NCI-H1694 (cell line): ENCODE results near the gene CMTM8.
A peak's percentile ranks its signal among the peaks of the same experiment; 100 is the strongest.

Source experiments
- DNase-seq: peaks from one replicate; lab custom pipeline; 2025; lab: John Stamatoyannopoulos, UW

CMTM8 gene

DNA sequence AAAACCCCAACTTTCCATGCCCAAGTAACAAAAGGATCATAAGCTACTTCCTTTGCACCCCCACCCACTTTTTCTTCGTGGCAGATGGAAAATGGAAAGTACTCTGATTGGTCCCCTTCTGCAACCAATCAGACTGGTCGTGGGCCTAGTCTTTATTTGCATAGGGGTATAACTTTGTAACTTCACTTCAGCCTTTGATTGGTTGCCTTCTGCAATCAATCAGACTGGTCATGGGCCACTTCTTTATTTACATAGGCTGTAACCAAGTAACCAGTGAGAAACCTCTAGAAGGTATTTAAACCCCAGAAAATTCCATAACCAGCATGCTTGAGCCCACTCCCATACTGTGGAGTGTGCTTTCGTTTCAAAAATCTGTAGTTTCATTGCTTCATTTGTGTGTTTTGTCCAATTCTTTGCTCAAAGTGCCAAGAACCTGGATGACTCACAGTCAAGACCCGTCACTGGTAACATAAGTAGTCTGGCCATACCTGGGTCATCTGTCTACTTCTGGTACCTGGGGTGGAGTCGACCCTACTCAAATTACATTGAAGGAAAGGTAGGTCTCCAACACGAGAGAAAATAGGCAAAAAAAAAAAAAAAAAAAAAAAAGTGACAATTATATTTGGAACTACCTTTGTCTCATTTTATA lies 41.9 kb downstream of the CMTM8 start:
- no peak for DNase-seq

DNA sequence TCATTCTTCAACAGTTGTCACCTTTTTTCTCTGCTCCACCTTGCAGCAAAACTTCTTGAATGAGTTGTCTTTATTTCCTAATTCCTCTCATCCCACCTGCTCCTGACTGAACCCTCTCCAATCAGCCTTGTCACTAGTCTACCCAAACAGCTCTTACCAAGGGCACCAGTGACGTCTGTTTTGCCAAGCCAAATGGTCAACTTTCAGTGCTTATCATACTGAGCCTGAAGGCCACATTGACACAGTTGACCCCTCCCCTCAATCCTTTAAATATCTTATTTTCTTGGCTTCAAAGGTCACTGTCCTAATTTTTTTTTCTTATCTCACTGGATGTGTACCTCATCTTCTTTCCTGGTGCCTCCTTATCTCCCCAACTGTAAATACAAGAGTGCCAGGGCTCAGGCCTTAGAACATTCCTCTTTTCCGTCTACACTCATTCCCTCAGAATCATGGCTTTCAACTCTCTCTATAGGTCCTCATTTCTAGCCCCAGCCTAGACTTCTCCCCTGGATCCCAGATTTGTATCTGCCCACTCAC lies 43.2 kb downstream of the CMTM8 start:
- no peak for DNase-seq

DNA sequence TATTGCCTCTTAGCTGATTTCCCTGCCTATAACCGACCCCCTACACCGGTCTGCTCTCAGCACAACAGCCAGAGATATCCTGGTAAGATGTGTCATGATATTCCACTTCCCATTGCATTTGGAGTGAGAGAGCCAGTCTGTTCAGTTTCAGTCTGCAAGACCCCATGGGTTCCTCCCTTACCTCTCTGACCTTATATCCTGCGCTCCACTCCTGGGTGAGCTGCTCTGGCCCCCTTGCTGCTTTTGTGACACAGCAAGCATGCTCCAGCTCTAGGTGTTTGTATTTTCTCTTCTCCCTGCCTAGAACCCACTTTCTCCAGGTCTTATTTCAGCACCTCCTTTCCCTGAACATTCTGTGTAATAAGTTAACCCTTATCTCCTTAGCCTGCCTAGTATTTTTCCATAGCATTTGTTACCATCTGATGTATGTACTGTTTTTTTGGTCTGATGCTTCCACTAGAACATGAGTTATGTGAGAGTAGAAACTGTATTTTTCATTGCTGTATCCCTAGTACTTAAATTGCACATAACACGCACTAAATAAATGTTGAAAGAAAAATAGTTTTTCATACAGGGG lies 44.2 kb downstream of the CMTM8 start:
- no peak for DNase-seq

DNA sequence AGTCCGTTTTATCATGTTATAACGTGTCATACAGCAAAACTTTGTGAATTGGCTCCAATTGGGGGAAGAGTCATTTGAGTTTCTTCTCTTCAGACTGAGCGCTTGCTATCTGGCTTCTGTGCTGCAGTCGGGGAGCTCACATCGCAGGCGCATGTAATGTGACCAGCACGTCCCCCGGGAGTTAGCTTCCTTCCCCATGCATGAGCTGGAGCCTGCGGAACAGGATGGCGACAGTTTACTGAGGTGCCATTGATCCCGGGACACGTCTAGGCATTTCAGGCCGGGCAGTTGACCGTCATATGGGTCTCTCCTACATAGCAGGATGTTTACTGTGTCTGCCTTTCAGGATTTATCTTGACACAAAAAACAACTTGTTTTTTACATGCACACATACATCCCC lies 44.8 kb downstream of the CMTM8 start:
- no peak for DNase-seq

DNA sequence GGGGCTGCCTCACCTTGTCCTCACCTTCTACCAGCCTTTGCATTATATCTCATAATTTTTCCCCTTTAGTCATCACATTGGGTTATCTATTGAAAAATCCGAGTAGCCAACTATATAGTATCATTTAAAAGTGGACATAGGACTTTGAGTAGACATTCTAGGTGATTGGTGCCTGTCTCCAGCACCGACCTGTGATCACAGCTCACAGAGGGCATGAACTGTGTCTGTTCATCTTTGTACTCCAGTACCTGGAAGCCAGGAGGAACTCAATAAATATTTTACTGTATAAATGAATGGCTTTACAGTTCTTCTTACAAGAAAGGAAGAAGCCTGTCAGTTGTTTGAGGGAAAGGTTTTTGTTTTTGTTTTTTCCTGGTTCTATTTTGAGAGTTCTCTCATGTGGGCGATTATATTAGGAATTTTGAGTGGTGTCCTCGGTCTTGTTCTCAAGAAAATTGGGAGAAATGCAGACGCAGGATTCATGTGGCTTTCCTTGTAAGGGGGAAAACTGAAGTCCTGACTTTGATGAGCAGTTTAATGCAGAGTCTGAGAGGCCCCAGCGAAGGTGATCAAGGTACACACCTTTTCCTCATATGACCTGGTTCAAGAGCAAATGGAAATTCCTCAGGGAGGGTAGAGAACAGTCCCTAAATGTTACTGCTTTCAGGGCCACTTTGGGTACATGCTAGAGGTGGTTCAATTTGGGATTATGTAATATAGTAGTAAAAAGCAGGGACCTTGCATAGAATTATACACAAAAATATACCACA lies 46.1 kb downstream of the CMTM8 start:
- DNase-seq: no peak

DNA sequence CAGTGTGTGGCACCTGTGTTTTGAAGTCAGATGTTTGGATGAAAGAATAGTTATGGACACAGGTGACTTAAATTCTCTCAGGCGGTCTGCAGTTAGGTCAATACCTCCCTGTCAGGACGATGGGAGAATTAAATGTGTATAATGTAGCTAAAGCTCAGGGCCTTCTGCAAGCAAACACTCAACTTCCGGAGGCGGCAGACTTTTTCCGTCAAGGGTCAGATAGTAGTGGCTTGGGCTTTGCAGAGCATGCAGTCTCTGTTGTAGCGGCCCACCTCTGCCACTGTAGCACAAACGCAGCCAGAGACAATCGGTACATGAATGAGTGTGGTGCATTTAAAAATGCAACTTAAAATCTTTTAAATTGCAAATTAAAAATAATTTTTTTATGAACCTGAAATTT lies 47.4 kb downstream of the CMTM8 start:
- no peak for DNase-seq

DNA sequence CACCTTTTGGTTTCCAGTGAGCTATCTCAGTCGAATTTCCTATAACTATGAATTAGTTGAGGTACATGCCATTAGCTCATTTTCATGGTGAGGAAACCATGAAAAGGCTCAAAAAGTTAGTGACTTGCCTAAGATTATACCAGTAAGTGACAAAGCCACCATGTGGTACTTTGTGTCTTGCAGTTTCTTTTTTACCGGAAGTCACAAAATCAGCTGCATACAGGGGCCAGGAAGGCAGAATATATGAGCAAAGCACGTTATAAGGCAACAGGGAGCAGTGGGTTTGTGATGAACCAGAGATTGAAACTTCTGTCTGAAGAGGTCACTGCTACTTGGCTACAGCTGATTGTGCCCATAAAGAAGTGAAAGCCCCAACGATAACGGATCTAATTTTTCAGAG lies 50.3 kb downstream of the CMTM8 start:
- DNase-seq: no peak

DNA sequence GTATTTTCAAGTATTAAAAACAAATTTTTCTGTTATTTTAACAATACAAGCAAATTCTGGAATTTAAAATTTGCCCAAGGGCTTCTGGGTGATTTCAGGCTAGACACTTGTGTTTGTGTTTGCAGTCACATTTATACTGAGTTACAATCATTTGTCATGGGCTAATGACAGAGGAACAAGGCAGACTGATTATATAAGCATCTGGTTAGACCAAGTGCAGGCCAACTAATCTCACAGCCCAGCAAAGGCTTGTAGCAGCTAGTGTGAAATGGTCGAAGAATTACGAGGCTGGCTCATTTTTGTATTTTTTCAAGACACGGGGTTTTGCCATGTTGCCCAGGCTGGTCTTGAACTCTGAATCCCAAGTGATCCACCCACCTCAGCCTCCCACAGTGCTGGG lies 52.1 kb downstream of the CMTM8 start:
- no peak for DNase-seq

DNA sequence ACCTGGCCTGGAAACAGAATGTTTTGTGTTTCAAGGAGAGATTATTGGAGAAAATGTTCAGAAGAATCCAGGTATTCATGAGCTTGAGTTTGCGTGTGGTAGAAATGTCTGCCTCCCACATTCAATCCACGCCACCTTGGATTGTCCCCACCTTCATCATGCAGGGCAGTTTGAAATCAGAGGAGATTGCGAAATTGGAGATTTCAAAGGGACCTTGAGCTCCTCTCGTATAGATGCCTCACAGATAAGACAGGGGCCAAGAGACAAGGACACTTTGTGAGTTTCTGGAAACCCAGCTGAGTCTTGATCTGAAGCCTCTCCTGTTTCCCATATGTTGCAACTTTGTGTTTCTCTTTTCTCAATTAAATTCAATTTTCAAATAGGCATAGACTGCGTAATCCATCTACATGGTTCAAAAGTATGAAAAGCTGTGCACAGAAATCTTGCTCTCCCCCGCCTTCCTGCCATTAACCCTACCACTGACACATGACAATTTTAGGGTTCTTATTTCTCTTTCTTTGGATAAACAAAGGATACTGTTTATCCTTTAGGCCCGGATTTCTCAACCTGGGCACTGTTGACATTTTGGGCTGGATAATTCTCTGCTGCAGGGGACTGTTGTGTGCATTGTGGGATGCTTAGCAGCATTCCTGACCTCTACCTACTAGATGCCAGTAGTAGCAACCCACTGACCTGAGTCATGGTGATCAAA lies 53.8 kb downstream of the CMTM8 start:
- DNase-seq: no peak

DNA sequence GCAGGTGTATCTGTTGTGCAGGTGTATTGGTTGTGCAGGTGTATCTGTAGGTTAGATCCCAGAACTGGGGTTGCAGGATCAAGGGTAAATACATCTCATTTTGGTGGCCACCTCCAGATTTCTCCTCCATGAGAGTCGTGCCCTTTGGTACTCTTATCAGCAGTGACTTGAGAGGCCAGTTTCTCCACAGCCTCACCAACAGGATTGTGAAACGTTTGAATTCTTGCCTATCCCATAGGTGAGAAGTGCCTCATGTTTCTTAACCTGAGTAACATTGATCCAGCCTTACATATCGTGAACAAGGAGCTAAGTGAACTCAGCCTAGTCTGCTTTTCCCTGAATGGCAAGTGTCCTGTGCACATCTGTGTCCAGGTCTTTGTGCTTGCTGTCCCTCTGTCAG lies 55.4 kb downstream of the CMTM8 start:
- no peak for DNase-seq

DNA sequence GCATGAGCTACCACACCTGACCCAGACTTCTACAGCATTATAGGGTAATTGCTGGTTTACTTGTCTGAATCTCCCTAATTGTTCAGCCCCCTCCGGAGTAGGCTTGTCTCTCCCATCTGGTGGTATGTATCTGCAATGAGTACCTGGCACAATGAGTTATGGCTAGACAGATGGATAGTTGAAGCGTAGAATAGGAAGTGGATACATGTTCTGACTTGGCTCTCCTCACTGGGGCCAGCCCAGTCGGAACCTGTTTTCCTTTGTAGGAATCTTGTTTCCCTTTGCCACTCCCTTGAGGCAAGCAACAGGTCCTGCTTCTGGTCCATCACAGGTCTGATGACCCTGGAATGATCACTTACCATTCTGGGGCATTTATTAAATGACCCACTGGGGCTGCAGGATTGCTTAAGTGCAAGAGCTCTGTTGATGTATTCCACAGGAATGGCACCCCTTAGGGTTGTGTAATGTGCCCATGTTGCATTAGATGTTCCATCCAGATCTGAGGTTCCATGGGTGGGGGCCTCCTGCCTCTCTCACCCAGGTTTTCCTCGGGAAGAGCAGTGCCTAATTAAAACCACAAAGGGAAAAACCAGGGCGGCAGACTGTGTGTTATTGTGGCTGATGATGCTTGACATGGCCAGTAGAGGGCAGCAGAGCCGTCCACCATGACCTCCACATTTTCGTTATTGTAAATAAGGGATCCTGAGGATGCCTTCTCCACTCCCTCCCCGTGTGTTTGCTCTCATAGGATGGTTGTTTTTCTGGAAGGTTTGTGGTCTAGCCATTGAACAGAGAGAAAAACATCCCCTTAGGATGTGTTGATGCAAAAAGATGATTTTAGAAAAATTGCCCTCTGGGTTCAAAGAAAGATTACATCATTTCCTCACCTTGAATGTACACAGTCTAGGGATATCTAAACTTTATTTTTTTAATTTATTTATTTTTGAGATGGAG lies 58.0 kb downstream of the CMTM8 start:
- DNase-seq: peak; percentile 39

DNA sequence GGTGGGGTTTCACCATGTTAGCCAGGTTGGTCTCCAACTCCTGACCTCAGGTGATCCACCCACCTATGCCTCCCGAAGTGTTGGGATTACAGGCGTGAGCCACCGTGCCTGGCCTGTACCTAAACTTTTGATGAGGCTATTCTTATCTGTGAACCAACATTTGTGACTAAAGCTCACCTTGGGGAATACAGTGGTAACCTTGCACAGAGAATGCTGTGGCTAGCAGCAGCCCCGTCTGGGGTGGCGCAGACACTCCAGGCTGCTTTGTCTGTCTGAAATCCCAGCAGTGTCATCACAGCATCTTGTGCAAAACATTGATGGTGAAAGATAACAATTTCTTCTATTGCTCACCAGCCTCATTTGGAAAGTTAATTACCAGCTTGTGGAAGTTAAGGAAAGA lies 58.9 kb downstream of the CMTM8 start:
- DNase-seq: no peak

DNA sequence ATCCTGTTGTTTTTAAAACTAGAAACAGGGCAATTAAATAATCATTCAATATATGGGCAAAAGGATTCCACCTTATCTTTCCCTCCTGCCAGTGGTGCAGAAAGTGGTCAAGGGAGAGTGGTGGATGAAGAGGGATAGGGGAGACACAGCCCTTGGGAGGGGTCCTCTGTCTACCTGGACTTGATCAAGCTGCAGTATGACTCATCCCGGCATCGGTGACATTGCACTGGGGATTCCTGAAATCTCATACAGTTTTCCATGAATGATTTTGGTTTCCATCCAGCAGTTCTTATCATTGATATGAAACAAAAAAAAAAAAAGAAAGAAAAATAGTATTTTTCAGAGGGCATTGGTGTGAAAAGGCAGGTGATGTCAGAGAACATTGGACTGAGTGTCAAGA lies 62.9 kb downstream of the CMTM8 start:
- DNase-seq: no peak

DNA sequence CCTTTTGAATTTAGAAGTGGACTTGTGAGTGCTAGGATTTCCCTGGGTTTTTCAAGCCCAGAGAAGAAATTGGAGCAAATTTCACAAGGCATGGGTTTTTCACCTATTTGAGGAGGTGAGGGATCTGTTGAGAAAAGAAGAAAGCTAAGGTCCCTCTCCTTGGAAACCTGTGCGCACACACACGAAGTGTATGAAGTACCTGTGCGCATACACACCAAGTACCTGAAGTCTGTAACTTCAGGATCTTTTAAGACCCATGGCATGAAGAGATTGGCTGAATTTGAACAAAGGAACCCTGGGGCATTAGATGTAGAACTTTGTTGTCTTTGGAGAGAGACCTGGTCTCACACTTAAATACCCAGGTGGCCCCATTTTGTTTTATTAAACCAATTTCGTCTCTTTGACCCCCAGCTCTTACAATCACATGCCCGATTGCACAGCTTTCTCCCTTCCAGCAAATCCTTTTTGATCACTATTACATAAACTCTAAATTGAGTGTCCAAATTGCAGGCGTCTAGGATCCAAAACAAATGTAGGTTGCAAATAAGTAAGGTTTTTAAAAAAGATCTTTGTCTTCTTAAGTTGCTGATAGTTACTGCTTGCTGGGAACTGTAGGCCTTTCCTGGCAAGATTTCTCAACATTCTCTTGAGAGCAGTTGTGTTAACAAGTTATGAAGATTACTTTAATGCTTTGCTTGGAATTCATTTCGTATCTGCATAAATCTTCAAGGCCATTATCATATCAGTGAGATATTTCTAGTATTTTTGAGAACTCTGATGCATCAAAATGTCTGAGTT lies 64.3 kb downstream of the CMTM8 start:
- DNase-seq: no peak

DNA sequence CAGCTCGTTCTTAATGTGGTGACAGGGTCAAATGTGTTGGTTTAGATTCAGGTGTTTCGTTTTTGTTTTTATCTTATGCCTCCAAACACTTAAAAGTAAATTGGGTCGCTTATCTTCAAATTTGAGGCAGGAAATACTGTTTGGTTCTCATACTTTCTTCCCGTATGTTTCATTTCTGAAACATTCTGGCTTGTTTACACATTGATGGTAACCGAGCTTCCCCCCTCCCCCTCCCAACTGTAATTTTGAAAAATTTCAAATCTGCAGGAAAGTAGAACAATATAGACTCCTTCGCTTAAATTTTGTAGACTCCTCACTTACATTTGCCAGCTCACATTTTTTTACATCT lies 64.9 kb downstream of the CMTM8 start:
- no peak for DNase-seq

DNA sequence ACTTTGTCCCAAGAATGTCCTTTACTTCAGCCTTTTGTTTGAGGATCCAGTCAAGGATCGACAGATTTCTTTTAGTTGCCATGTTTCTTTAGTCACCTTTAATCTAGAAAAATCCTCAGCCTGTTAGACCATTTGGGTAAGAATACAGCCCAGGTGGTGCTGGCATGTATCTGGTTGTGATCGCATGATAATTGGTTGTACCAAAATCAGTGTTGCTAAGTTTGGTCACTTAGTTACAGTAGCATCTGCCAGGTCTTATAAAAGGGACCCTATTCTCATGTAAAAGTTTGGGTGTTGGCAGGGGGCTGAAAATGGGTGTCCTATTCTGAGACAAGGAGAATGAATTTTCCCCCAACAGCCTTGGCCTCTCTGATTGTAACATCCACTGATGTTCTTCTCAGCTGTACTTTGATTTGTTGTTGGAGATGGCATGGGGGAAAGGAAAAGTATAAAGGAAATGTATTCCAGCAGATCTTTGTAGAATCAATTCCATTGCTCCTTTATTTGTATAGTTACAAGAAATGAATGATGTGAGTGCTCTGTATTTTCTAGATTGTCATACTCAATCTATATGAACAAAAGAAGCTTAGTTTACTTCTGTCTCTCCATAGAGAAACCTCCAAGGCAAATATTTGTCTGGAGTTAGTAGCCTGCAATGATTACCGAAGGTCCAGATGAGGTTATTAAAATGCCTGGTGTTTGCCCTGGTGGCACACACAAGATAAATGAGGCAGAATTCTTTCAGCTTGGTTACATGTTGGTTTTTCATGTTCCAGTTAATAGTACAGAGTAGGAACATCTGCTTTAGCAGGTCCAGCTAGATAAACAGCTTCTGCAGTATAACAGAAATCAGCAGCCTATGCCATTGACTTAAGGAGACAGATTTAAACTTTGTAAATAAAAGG lies 65.7 kb downstream of the CMTM8 start:
- no peak for DNase-seq

DNA sequence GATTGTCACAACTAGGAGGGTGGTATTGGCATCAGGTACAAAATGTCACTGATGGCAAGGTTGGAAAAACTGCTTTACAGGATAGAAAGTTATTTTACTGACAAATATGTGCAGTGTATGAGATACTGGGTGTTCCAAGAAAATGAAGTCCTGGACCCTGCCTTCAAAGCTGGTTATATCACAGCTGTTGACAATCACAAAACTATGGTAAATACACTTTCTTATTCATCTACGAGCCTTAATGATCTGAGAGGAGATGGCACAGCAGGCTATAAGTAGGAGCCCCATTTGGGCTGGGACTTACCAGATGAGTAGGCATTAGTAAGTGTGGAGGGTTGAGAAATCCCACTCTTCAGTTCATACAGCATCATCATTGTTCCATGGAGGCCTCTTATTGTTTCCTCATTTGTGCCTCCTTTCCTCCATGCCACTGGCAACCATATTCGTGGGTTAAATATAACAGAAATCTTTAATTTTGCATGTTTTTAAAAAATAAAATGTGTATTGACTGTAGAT lies 66.9 kb downstream of the CMTM8 start:
- no peak for DNase-seq

DNA sequence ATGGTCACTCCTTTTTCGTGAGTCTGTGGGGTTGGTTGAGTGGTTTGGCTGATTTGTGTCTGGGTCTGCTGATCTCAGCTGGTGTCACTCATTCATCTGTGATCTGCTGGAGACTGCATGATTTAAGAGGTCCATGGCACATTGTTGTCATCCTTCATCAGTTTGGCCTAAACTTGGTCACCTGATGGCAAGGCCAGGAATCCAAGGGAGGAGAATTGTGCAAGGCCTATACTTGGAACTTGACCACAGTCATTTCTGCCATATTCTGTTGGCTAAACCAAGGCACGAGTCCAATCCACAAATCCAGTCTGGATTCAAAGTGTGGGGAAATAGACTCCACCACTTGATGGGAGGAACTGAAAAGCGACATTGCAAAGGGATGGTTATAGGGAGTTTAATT lies 67.6 kb downstream of the CMTM8 start:
- DNase-seq: no peak

DNA sequence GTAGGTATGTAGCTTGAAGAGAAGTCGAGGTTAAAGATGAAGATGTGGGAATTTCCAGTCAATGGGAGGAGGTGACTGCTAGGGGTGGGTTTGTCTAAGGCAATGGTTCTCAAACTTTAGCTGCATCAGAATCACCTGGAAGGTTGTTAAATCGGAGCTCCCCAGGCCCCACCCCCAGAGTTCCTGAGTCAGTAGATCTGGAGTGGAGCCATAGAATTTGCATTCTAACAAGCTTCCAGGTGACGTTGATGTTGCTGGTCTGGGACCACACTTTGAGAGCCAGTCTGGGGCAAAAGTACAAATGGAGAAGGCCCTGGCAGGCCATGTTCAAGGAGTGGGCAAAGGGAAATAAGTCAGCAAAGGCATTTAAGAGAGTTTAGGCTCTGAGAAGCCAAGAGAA lies 69.1 kb downstream of the CMTM8 start:
- no peak for DNase-seq

DNA sequence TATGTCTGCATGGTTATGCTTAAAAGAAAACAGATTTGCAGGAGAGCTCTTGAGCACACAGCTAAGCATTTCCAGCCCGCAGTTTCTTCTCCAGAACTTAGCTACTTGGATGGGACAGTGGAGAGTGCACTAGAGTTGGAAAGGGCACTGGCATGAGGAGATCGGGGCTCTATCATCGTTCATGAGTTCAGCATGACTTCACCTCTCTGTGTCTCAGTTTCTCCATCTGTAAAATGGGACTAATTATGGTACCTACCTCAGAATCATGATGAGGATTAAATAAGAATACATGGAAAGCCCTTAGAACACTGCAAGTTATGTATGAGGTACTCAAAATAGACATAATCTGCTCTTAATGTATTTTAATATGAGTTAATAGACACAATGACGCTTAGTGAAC lies 69.9 kb downstream of the CMTM8 start:
- no peak for DNase-seq
